Measurements from ENCODE around the gene PCDH9. TPM values are rescaled to one million over a fixed set of nuclear protein-coding genes. Genes with fewer than 3 reads are reported as not detected.

The PCDH9 gene
- total RNA-seq, 2 experiments from 2014 or later, result 0.14 to 0.21 TPM

GRCh38 chr13:66745307-66745706 lies 484.8 kb downstream of the PCDH9 start:
- DNase-seq (no peak), ATAC-seq (no peak)
- peaks cover 10% of the 10 kb centered on the region for H3K9me3 Mint-ChIP-seq (ENCODE audit: low read depth)
- H3K36me3 Mint-ChIP-seq (ENCODE audit: low read depth), result no peaks in the 10 kb centered on the region
- CTCF ChIA-PET, result no interaction called here
- H3K4me1 Mint-ChIP-seq, result no peaks in the 10 kb centered on the region
- POLR2A ChIA-PET, result no interaction called here
- H3K4me3 Mint-ChIP-seq, result no peak overlapping the region
- no peaks in the 10 kb centered on the region for H3K27me3 Mint-ChIP-seq
- intact Hi-C loops (cut with DNase I, micrococcal nuclease), result no loop called here
- no peak overlapping the region for H3K27ac Mint-ChIP-seq

GRCh38 chr13:66723576-66723975 lies 506.6 kb downstream of the PCDH9 start:
- no peaks in the 10 kb centered on the region for H3K9me3 Mint-ChIP-seq (ENCODE audit: low read depth)
- H3K36me3 Mint-ChIP-seq (ENCODE audit: low read depth), result no peaks in the 10 kb centered on the region
- no peak overlapping the region for H3K4me3 Mint-ChIP-seq
- ChIA-PET POLR2A (interaction anchor here (0.8 kb wide), 1 partner anchor 218 kb away, joined by 6 read pairs; no protein-coding TSS in a partner anchor), CTCF (no interaction called here)
- intact Hi-C loops (cut with DNase I, micrococcal nuclease), result no loop called here
- ATAC-seq, result no peak
- peaks cover 2% of the 10 kb centered on the region for H3K27me3 Mint-ChIP-seq
- H3K27ac Mint-ChIP-seq, result no peak overlapping the region
- no peaks in the 10 kb centered on the region for H3K4me1 Mint-ChIP-seq
- DNase-seq, result no peak

- H3K4me1 Mint-ChIP-seq, result no peaks in the 10 kb centered on the region
- intact Hi-C loops (cut with DNase I, micrococcal nuclease), result no loop called here
- no peaks in the 10 kb centered on the region for H3K36me3 Mint-ChIP-seq (ENCODE audit: low read depth)
- no peak overlapping the region for H3K4me3 Mint-ChIP-seq
- CTCF ChIA-PET, result no interaction called here
- ATAC-seq (no peak), DNase-seq (no peak)
- no peak overlapping the region for H3K27ac Mint-ChIP-seq
- H3K27me3 Mint-ChIP-seq, result no peaks in the 10 kb centered on the region
- H3K9me3 Mint-ChIP-seq (ENCODE audit: low read depth), result no peaks in the 10 kb centered on the region
- POLR2A ChIA-PET, result no interaction called here
These were observed 513.6 kb downstream of the PCDH9 start for GRCh38 chr13:66716538-66716937.

GRCh38 chr13:66714795-66715194 lies 515.3 kb downstream of the PCDH9 start:
- no peak for DNase-seq
- Mint-ChIP-seq H3K4me1 (no peaks in the 10 kb centered on the region), H3K27ac (no peak overlapping the region), H3K36me3 (ENCODE audit: low read depth) (no peaks in the 10 kb centered on the region), H3K4me3 (no peak overlapping the region), H3K9me3 (ENCODE audit: low read depth) (no peaks in the 10 kb centered on the region), H3K27me3 (no peaks in the 10 kb centered on the region)
- intact Hi-C loops (cut with DNase I, micrococcal nuclease), result no loop called here
- CTCF ChIA-PET, result no interaction called here
- no peak for ATAC-seq
- POLR2A ChIA-PET, result no interaction called here

- Mint-ChIP-seq H3K36me3 (ENCODE audit: low read depth) (no peaks in the 10 kb centered on the region), H3K4me1 (no peaks in the 10 kb centered on the region), H3K9me3 (ENCODE audit: low read depth) (no peaks in the 10 kb centered on the region), H3K4me3 (no peak overlapping the region), H3K27me3 (no peaks in the 10 kb centered on the region), H3K27ac (no peak overlapping the region)
- no peak for DNase-seq
- ChIA-PET CTCF (no interaction called here), POLR2A (no interaction called here)
- no peak for ATAC-seq
- intact Hi-C loops (cut with DNase I, micrococcal nuclease), result no loop called here
These were observed 526.0 kb downstream of the PCDH9 start for GRCh38 chr13:66704110-66704509.

- Mint-ChIP-seq H3K4me1 (no peaks in the 10 kb centered on the region), H3K4me3 (no peak overlapping the region), H3K9me3 (ENCODE audit: low read depth) (no peaks in the 10 kb centered on the region), H3K27me3 (no peaks in the 10 kb centered on the region), H3K27ac (no peak overlapping the region), H3K36me3 (ENCODE audit: low read depth) (no peaks in the 10 kb centered on the region)
- intact Hi-C loops (cut with DNase I, micrococcal nuclease), result no loop called here
- POLR2A ChIA-PET, result no interaction called here
- DNase-seq (no peak), ATAC-seq (no peak)
- CTCF ChIA-PET, result no interaction called here
These were observed 526.5 kb downstream of the PCDH9 start for GRCh38 chr13:66703597-66703996.

GRCh38 chr13:66700117-66700601 lies 530.0 kb downstream of the PCDH9 start:
- intact Hi-C loops (cut with DNase I, micrococcal nuclease), result no loop called here
- DNase-seq (no peak), ATAC-seq (no peak)
- Mint-ChIP-seq H3K27ac (no peak overlapping the region), H3K9me3 (ENCODE audit: low read depth) (no peaks in the 10 kb centered on the region), H3K4me1 (no peaks in the 10 kb centered on the region), H3K4me3 (no peak overlapping the region), H3K36me3 (ENCODE audit: low read depth) (no peaks in the 10 kb centered on the region), H3K27me3 (no peaks in the 10 kb centered on the region)
- POLR2A ChIA-PET, result no interaction called here
- CTCF ChIA-PET, result no interaction called here

GRCh38 chr13:66693656-66694055 lies 536.5 kb downstream of the PCDH9 start:
- Mint-ChIP-seq H3K27me3 (no peaks in the 10 kb centered on the region), H3K27ac (no peak overlapping the region), H3K36me3 (ENCODE audit: low read depth) (no peaks in the 10 kb centered on the region), H3K4me3 (no peak overlapping the region), H3K9me3 (ENCODE audit: low read depth) (no peaks in the 10 kb centered on the region), H3K4me1 (no peaks in the 10 kb centered on the region)
- intact Hi-C loops (cut with DNase I, micrococcal nuclease), result no loop called here
- CTCF ChIA-PET, result no interaction called here
- POLR2A ChIA-PET, result no interaction called here
- no peak for ATAC-seq
- DNase-seq, result no peak

GRCh38 chr13:66691149-66691548 lies 539.0 kb downstream of the PCDH9 start:
- Mint-ChIP-seq H3K27ac (no peak overlapping the region), H3K4me1 (no peaks in the 10 kb centered on the region), H3K36me3 (ENCODE audit: low read depth) (no peaks in the 10 kb centered on the region), H3K27me3 (no peaks in the 10 kb centered on the region), H3K9me3 (ENCODE audit: low read depth) (peaks cover 3% of the 10 kb centered on the region), H3K4me3 (no peak overlapping the region)
- ATAC-seq (no peak), DNase-seq (no peak)
- ChIA-PET POLR2A (no interaction called here), CTCF (no interaction called here)
- intact Hi-C loops (cut with DNase I, micrococcal nuclease), result no loop called here

GRCh38 chr13:66689628-66690027 lies 540.5 kb downstream of the PCDH9 start:
- no peaks in the 10 kb centered on the region for H3K36me3 Mint-ChIP-seq (ENCODE audit: low read depth)

GRCh38 chr13:66689037-66689619 lies 541.0 kb downstream of the PCDH9 start:
- ChIA-PET POLR2A (no interaction called here), CTCF (interaction anchor here (0.7 kb wide), 1 partner anchor 59 kb away, joined by 3 read pairs; no protein-coding TSS in a partner anchor)
- DNase-seq, result no peak
- Mint-ChIP-seq H3K4me1 (no peaks in the 10 kb centered on the region), H3K27ac (no peak overlapping the region), H3K4me3 (no peak overlapping the region), H3K27me3 (no peaks in the 10 kb centered on the region), H3K36me3 (ENCODE audit: low read depth) (no peaks in the 10 kb centered on the region), H3K9me3 (ENCODE audit: low read depth) (peaks cover 10% of the 10 kb centered on the region)
- no peak for ATAC-seq
- intact Hi-C loops (cut with DNase I, micrococcal nuclease), result no loop called here

More at GRCh38 chr13:66689628-66690027, 540.5 kb downstream of the PCDH9 start:
- Mint-ChIP-seq H3K4me1 (no peaks in the 10 kb centered on the region), H3K27ac (no peak overlapping the region), H3K27me3 (no peaks in the 10 kb centered on the region), H3K9me3 (ENCODE audit: low read depth) (peaks cover 8% of the 10 kb centered on the region), H3K4me3 (no peak overlapping the region)
- ATAC-seq, result no peak
- DNase-seq, result no peak
- CTCF ChIA-PET, result interaction anchor here (0.7 kb wide), 1 partner anchor 59 kb away, joined by 3 read pairs; no protein-coding TSS in a partner anchor
- intact Hi-C loops (cut with DNase I, micrococcal nuclease), result no loop called here
- POLR2A ChIA-PET, result no interaction called here

- H3K27me3 Mint-ChIP-seq, result no peaks in the 10 kb centered on the region
- H3K9me3 Mint-ChIP-seq (ENCODE audit: low read depth), result peaks cover 7% of the 10 kb centered on the region
- POLR2A ChIA-PET, result no interaction called here
- intact Hi-C loops (cut with DNase I, micrococcal nuclease), result no loop called here
- no peak overlapping the region for H3K27ac Mint-ChIP-seq
- DNase-seq (no peak), ATAC-seq (no peak)
- no peaks in the 10 kb centered on the region for H3K36me3 Mint-ChIP-seq (ENCODE audit: low read depth)
- CTCF ChIA-PET, result interaction anchor here (0.5 kb wide), 1 partner anchor 1759 kb away, joined by 3 read pairs; no protein-coding TSS in a partner anchor
- H3K4me1 Mint-ChIP-seq, result no peaks in the 10 kb centered on the region
- H3K4me3 Mint-ChIP-seq, result no peak overlapping the region
These were observed 548.7 kb downstream of the PCDH9 start for GRCh38 chr13:66681403-66681802.

GRCh38 chr13:66680031-66680430 lies 550.1 kb downstream of the PCDH9 start:
- no peak overlapping the region for H3K4me3 Mint-ChIP-seq
- no peaks in the 10 kb centered on the region for H3K36me3 Mint-ChIP-seq (ENCODE audit: low read depth)
- ChIA-PET POLR2A (no interaction called here), CTCF (no interaction called here)
- H3K27me3 Mint-ChIP-seq, result no peaks in the 10 kb centered on the region
- ATAC-seq, result no peak
- peaks cover 4% of the 10 kb centered on the region for H3K9me3 Mint-ChIP-seq (ENCODE audit: low read depth)
- intact Hi-C loops (cut with DNase I, micrococcal nuclease), result no loop called here
- no peak overlapping the region for H3K27ac Mint-ChIP-seq
- H3K4me1 Mint-ChIP-seq, result no peaks in the 10 kb centered on the region
- DNase-seq, result no peak
